B cell (primary cell): ENCODE measurements around the gene DBNDD2. TPM values are rescaled to one million over a fixed set of nuclear protein-coding genes. Genes with fewer than 3 reads are reported as not detected.

ENCODE experiments used
- ATAC-seq: fragments of 200-7000 bp; cut with Tn5 transposase; one replicate; pipeline ENCODE4 v1.10.0; 2021; ENCODE audit warnings: low read depth, mild to moderate bottlenecking, moderate number of reproducible peaks, moderate library complexity
- CTCF ChIA-PET: fragments of 350-600 bp; sonication (Branson Sonifier 250); formaldehyde crosslinking; loops from one replicate; lab custom pipeline; 2021; ENCODE audit warnings: antibody characterized with exemption, inconsistent platforms; lab: Charles Lee
- POLR2A ChIA-PET: fragments of 350-600 bp; sonication (Branson Sonifier 250); formaldehyde crosslinking; loops from one replicate; lab custom pipeline; 2021; ENCODE audit warnings: antibody characterized with exemption; lab: Charles Lee
- DNase-seq: peaks from one replicate; pipeline ENCODE4 v3.0.0; 2013
- H2AFZ ChIP-seq: 2 replicates; pipeline ENCODE4 v1.6.1; 2012; ENCODE audit warnings: mild to moderate bottlenecking, low read depth, low read length; ENCODE audit not compliant: insufficient read depth, poor library complexity, severe bottlenecking
- H3K27ac ChIP-seq, 2 donors: 1 replicate in 1 of 2; 2 replicates in 1 of 2; pipeline ENCODE4 v1.5.1; 2012 to 2013; ENCODE audit warnings: low read length in 2 of 2, mild to moderate bottlenecking in 2 of 2, moderate library complexity in 1 of 2
- H3K27me3 ChIP-seq, 4 experiments: fragments of 200-600 bp in 1 of 4; sonication (generic) in 1 of 4; replicated peaks in 1 of 4; 1 replicate in 2 of 4; 2 replicates in 2 of 4; pipeline versions ENCODE4 v1.6.1 to v1.7.0; 2013 to 2016; ENCODE audit warnings: low read length in 3 of 4, mild to moderate bottlenecking in 2 of 4, mixed read lengths in 1 of 4, moderate library complexity in 1 of 4; ENCODE audit not compliant: insufficient read depth in 4 of 4, control insufficient read depth in 3 of 4; ENCODE audit errors: control extremely low read depth in 1 of 4
- H3K36me3 ChIP-seq, 2 experiments: replicated peaks in 1 of 2; 1 replicate in 1 of 2; 2 replicates in 1 of 2; pipeline versions ENCODE4 v1.6.1 to v1.7.1; 2013; ENCODE audit warnings: low read length in 1 of 2; ENCODE audit not compliant: insufficient read depth in 2 of 2, control insufficient read depth in 1 of 2; ENCODE audit errors: control extremely low read depth in 1 of 2, extremely low read depth in 1 of 2
- H3K4me1 ChIP-seq, 2 donors: fragments of 200-600 bp in 1 of 2; sonication (generic) in 1 of 2; 1 replicate in 1 of 2; 2 replicates in 1 of 2; pipeline versions ENCODE4 v1.5.1 to v1.6.1; 2013 to 2017; ENCODE audit warnings: low read length in 2 of 2; ENCODE audit not compliant: control insufficient read depth in 2 of 2, insufficient read depth in 2 of 2
- H3K4me2 ChIP-seq: replicated peaks from 2 replicates; pipeline ENCODE3; 2012; ENCODE audit warnings: mild to moderate bottlenecking, low read depth, low read length; ENCODE audit not compliant: poor library complexity, severe bottlenecking
- H3K4me3 ChIP-seq, 5 experiments: fragments of 200-600 bp in 1 of 5; sonication (generic) in 1 of 5; 1 replicate in 3 of 5; 2 replicates in 2 of 5; pipeline versions ENCODE4 v1.5.1 to v1.7.0; 2011 to 2016; ENCODE audit warnings: low read length in 4 of 5, mild to moderate bottlenecking in 4 of 5, low read depth in 2 of 5, control low read depth in 1 of 5, moderate library complexity in 1 of 5; ENCODE audit not compliant: insufficient read depth in 1 of 5; ENCODE audit errors: control extremely low read depth in 1 of 5, extremely low read depth in 1 of 5
- H3K79me2 ChIP-seq: fragments of 200-600 bp; sonication (generic); one replicate; pipeline ENCODE4 v1.6.0; 2016; ENCODE audit warnings: low read length; ENCODE audit not compliant: control insufficient read depth, insufficient read depth
- H3K9ac ChIP-seq: fragments of 200-600 bp; sonication (generic); 2 replicates; pipeline ENCODE4 v1.6.1; 2017; ENCODE audit warnings: mild to moderate bottlenecking, low read length, moderate library complexity
- H3K9me3 ChIP-seq, 3 donors: one replicate each; pipeline versions ENCODE4 v1.6.1 to v1.7.1; 2013; ENCODE audit warnings: low read length in 2 of 3; ENCODE audit not compliant: control insufficient read depth in 2 of 3, insufficient read depth in 1 of 3; ENCODE audit errors: control extremely low read depth in 1 of 3
- H4K20me1 ChIP-seq: 2 replicates; pipeline ENCODE4 v1.6.0; 2012; ENCODE audit warnings: mild to moderate bottlenecking, low read length; ENCODE audit not compliant: insufficient read depth, control insufficient read depth, poor library complexity, severe bottlenecking
- H3K27ac Mint-ChIP-seq: one replicate; pipeline ENCODE4 v1.8.0; 2021; ENCODE audit warnings: mixed read lengths
- H3K27me3 Mint-ChIP-seq: one replicate; pipeline ENCODE4 v1.8.0; 2021; ENCODE audit warnings: mixed read lengths
- H3K4me1 Mint-ChIP-seq: one replicate; pipeline ENCODE4 v1.8.0; 2021; ENCODE audit warnings: mixed read lengths
- H3K4me3 Mint-ChIP-seq: one replicate; pipeline ENCODE4 v1.8.0; 2021; ENCODE audit warnings: mixed read lengths
- H3K9me3 Mint-ChIP-seq: one replicate; pipeline ENCODE4 v1.8.0; 2022; ENCODE audit warnings: mixed read lengths; ENCODE audit not compliant: insufficient read depth
- EZH2 ChIP-seq: IDR thresholded peaks from 2 replicates; pipeline ENCODE4 v1.6.1; 2012; ENCODE audit warnings: borderline replicate concordance, low read depth, mild to moderate bottlenecking, moderate library complexity, low read length; ENCODE audit not compliant: insufficient read depth, poor library complexity, severe bottlenecking
- WGBS: methylation state at CpG from one replicate; pipeline ENCODE4 v1.1.5; 2013; ENCODE audit warnings: missing lambda C conversion rate; ENCODE audit not compliant: insufficient coverage; 5-methylcytosine and 5-hydroxymethylcytosine counted together
- intact Hi-C: fragments of 100-400 bp; cut with micrococcal nuclease; formaldehyde crosslinking; loops from one replicate; pipeline ENCODE4 v1.10.0; 2022
- polyA plus RNA-seq: library from polyadenylated mRNA; depleted of rRNA; stranded (reverse); fragments of >200 nt; gene quantifications from 2 replicates; pipeline ENCODE4 v1.2.3, GENCODE V29; 2012
- total RNA-seq, 2 donors: library from RNA; stranded (reverse); fragments of 120-200 nt in 1 of 2; gene quantifications; 1 replicate in 1 of 2; 2 replicates in 1 of 2; pipeline versions ENCODE4 v1.2.3 to v1.2.4, GENCODE V29; 2013 to 2022
- TF ChIP-seq, protein P1 (sequence below): fragments of 200-600 bp; IDR thresholded peaks from one replicate; pipeline ENCODE4 v1.8.0; 2022; ENCODE audit warnings: antibody characterized with exemption, mild to moderate bottlenecking

The DBNDD2 gene
- total and polyA plus RNA-seq, 2 donors (not counting 1 experiment from before 2014, with no cell fraction given), result 3.1 to 3.6 TPM

DNA sequence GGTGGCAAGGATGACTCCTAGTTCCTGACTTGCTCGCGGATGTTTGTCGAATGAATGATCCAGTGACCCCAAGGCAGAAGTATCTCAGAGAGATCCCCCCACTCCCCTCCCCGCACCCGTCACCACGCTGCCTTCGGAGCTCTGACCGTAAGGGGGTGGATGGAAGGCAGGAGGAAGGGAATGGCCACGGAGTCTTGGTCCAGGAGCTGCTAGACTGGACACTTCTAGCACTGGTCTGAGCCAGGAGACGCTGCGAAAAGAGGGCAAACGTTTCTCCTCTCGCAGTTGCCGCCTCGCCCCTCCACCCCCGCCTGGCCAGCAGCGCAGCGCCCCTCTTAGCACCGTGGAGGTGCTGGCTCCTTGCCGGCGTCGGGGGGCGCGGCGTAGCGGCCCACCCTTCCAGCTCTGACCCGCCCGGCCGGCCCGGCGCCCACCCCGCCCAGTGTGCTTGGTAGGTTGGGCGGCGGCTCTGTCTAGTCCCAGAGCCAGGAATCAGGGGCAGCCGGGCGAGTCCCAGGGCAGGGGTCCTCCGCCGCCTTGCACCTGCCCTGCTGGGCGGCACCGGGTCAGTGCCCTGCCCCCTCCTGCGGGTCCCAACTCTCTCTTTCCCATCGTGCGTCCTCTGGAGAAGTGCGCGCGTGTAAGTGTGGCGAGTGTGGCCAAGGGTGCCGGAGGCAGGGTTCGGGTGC lies 2.4 kb upstream of the DBNDD2 start:
- H3K4me3 ChIP-seq, result peak overlapping the region; percentile 43 to 70 (median 67)
- peaks cover 6% of the 10 kb centered on the region for H3K27me3 Mint-ChIP-seq
- H3K27ac Mint-ChIP-seq, result no peak overlapping the region

More for the DNA sequence above, 2.4 kb upstream of the DBNDD2 start:
- H3K27ac ChIP-seq, result no peak overlapping the region
- DNase-seq (no peak), ATAC-seq (peak; percentile 15)
- H3K4me2 ChIP-seq, result peak overlapping the region; percentile 99
- under 1% methylated on average over 41 of the region's 49 CpGs for WGBS
- peaks cover 9% of the 10 kb centered on the region for H3K79me2 ChIP-seq
- TF ChIP-seq EZH2, result no peak
- TF ChIP-seq, protein P1, sequence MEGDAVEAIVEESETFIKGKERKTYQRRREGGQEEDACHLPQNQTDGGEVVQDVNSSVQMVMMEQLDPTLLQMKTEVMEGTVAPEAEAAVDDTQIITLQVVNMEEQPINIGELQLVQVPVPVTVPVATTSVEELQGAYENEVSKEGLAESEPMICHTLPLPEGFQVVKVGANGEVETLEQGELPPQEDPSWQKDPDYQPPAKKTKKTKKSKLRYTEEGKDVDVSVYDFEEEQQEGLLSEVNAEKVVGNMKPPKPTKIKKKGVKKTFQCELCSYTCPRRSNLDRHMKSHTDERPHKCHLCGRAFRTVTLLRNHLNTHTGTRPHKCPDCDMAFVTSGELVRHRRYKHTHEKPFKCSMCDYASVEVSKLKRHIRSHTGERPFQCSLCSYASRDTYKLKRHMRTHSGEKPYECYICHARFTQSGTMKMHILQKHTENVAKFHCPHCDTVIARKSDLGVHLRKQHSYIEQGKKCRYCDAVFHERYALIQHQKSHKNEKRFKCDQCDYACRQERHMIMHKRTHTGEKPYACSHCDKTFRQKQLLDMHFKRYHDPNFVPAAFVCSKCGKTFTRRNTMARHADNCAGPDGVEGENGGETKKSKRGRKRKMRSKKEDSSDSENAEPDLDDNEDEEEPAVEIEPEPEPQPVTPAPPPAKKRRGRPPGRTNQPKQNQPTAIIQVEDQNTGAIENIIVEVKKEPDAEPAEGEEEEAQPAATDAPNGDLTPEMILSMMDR, result no peak
- peaks cover 0 to 9% (median 8%) of the 10 kb centered on the region in 3 donors for H3K9me3 ChIP-seq
- no peaks in the 10 kb centered on the region for H3K36me3 ChIP-seq
- H2AFZ ChIP-seq, result peak overlapping the region; percentile 56
- Mint-ChIP-seq H3K4me3 (peak overlapping the region; percentile 84), H3K4me1 (peaks cover 30% of the 10 kb centered on the region), H3K9me3 (peaks cover 4% of the 10 kb centered on the region)
- intact Hi-C loops, result loop anchor here (1.0 to 2.0 kb wide), 2 partner anchors 10 to 31 kb away; no protein-coding TSS in a partner anchor
- H3K4me1 ChIP-seq, result peaks cover 17 to 33% of the 10 kb centered on the region in 2 donors
- peak overlapping the region; percentile 77 for H3K9ac ChIP-seq
- CTCF ChIA-PET, result interaction anchor here (1.2 to 5.1 kb wide), 2 partner anchors 14 to 31 kb away, joined by 4 to 22 read pairs; no protein-coding TSS in a partner anchor
- no peaks in the 10 kb centered on the region for H4K20me1 ChIP-seq
- POLR2A ChIA-PET, result interaction anchor here (0.7 to 2.4 kb wide), 2 partner anchors 10 to 38 kb away, joined by 3 to 7 read pairs; partner anchors contain the start of gene PIGT
- no peaks in the 10 kb centered on the region for H3K27me3 ChIP-seq
